GM19372 (cell line): ENCODE data around the gene CAMTA1.

ENCODE experiments used
- ATAC-seq: cut with Tn5 transposase; IDR thresholded peaks from one replicate; pipeline ENCODE4 v1.9.1; 2021; ENCODE audit warnings: mild to moderate bottlenecking, low read depth, moderate library complexity; ENCODE audit not compliant: unreplicated experiment

Gene CAMTA1

DNA sequence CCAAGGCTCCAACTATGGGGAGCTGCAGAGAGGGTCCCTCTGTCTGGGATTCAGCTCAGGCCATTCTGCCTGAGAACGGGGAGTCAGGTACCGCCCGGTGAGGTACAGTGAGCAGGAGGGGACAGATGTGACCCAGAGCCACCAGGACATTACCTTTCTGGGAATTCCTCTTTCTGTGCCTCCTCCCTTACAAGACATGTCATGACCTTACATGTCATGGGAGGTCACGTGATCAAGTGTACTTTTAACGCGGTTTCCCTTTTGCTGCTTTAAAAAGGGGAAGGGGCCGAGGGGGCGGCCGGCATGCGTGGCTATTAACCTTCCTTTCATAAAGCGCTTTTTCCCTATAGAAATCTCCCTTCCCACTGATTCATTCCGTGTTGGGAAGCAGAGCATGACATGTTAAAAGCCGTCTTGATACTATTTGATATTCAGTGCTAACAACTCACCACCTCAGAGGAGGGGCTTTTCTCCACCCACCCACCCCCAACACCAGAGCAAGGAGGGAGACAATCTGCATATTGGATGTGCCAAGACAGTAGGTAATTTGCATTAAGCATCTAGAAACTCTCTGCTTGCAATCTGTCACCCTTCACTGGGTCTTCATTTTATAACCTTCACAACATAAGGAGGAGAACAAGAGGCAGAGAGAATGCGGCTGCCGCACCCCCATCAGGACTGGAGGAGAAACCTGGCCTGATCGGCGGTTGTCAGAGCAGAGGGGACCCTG lies 872.2 kb downstream of the CAMTA1 start:
- no peak for ATAC-seq

DNA sequence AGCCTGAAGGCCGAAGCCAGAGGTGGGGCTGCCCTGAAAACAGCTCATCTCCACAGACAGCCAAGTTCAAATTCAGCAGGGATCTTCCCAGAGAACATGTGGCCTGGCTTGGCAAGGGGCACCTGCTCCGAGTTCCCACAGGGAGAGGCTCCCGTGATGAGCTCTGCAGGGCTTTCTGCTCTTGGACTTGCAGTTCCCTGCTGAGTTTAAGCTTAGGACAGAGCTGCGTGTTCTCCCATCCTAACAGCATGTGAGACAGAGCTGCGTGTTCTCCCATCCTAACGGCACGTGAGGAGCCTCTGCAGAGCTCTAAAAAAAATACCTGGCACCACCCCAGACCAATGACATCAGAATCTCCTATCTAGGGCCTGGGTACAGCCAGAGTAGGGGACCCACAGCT lies 872.8 kb downstream of the CAMTA1 start:
- ATAC-seq: no peak

DNA sequence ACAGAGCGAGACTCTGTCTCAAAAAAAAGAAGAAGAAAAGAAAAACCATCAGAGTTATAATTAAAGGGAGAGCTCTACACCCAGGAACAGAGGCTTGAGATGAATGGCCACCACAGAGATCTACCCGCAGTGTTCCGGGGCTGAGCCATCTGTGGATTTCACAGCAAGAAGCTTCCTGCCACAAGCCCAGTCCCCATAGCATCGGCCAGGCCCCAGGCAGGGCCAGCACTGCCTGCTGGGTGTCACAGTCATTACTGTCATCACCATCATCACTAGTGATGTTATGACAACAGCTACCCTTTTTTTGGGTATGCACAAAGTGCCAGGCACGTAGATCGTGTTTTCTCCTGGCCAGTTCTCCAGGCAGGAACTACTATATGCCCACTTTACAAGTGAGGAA lies 874.3 kb downstream of the CAMTA1 start:
- ATAC-seq: no peak

DNA sequence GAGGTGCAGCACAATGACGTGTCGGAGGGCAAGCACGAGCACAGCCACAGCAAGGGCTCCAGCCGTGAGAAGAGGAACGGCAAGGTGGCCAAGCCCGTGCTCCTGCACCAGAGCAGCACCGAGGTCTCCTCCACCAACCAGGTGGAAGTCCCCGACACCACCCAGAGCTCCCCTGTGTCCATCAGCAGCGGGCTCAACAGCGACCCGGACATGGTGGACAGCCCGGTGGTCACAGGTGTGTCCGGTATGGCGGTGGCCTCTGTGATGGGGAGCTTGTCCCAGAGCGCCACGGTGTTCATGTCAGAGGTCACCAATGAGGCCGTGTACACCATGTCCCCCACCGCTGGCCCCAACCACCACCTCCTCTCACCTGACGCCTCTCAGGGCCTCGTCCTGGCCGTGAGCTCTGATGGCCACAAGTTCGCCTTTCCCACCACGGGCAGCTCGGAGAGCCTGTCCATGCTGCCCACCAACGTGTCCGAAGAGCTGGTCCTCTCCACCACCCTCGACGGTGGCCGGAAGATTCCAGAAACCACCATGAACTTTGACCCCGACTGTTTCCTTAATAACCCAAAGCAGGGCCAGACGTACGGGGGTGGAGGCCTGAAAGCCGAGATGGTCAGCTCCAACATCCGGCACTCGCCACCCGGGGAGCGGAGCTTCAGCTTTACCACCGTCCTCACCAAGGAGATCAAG lies 878.3 kb downstream of the CAMTA1 start:
- ATAC-seq: no peak

DNA sequence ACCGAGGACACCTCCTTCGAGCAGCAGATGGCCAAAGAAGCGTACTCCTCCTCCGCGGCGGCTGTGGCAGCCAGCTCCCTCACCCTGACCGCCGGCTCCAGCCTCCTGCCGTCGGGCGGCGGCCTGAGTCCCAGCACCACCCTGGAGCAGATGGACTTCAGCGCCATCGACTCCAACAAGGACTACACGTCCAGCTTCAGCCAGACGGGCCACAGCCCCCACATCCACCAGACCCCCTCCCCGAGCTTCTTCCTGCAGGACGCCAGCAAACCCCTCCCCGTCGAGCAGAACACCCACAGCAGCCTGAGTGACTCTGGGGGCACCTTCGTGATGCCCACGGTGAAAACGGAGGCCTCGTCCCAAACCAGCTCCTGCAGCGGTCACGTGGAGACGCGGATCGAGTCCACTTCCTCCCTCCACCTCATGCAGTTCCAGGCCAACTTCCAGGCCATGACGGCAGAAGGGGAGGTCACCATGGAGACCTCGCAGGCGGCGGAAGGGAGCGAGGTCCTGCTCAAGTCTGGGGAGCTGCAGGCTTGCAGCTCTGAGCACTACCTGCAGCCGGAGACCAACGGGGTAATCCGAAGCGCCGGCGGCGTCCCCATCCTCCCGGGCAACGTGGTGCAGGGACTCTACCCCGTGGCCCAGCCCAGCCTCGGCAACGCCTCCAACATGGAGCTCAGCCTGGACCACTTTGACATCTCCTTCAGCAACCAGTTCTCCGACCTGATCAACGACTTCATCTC lies 879.1 kb downstream of the CAMTA1 start:
- ATAC-seq: no peak

DNA sequence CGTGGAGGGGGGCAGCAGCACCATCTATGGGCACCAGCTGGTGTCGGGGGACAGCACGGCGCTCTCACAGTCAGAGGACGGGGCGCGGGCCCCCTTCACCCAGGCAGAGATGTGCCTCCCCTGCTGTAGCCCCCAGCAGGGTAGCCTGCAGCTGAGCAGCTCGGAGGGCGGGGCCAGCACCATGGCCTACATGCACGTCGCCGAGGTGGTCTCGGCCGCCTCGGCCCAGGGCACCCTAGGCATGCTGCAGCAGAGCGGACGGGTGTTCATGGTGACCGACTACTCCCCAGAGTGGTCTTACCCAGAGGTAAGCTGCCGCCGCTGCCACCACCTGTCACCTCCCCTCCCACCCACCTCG lies 879.6 kb downstream of the CAMTA1 start:
- no peak for ATAC-seq

DNA sequence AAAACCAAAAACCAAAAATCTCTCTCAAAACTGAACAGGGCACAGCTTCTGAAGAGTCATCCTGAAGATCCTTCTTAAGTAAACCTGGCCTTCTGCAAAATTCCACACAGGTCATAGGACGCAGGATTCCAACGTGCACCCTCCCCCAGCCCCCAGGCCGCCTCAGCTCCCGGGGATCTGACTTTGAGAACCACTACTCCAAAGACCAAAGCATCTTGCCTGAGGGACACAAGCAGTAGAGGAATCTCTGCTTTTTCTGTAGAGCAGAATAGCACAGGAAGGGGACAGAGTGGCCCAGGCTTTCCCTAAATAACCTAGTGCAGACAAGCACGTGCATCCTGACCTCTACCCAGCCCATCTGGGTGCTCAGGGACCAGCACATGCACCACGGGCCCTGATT lies 881.0 kb downstream of the CAMTA1 start:
- no peak for ATAC-seq

DNA sequence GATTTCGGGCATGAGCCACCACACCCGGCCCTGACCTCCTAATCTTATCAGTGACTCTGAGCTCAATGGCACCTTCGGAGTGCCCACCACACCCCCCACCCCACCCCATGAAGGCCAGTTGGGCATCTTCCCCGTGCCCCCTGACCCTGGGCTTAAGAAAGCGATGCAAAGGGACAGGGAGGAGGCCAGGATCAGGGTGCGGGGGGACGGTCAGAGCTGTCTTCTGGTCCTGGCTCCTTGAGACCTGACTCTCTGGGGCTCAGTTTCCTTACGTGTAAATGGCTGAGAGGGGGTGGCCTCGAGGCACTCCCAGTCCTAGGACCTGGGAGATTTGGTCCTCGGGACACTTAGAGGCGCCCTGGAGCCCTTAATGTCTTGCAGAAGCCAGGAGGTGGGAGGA lies 881.9 kb downstream of the CAMTA1 start:
- ATAC-seq: no peak

DNA sequence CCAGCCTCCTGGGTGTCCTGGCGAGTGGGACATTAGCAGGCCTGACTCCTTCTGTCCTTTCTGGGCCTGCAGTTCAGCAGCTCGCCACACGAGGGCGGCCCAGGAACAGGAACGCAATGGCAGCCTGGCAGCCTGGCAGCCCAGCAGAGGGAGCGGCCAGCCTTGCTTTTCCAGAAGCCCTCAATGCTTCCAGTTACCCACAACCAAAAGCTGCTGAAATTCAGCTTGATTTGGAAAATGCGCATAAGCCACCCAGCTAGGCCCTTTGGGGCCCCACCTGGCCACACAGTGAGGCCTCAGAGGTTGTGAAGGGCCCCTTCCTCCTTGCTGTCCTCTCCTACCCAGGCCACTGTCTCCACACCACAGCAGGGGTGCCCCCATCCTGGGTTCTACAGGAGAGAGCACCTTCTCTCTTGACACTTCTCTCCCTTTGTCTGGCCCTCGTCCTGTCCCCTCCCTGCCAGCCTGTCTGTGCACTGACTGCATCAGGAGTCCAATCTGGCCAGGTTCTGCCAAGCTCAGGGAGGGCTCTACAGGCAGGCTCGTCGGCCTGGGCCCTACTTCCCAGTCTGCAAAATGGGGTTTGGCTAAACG lies 882.5 kb downstream of the CAMTA1 start:
- no peak for ATAC-seq

DNA sequence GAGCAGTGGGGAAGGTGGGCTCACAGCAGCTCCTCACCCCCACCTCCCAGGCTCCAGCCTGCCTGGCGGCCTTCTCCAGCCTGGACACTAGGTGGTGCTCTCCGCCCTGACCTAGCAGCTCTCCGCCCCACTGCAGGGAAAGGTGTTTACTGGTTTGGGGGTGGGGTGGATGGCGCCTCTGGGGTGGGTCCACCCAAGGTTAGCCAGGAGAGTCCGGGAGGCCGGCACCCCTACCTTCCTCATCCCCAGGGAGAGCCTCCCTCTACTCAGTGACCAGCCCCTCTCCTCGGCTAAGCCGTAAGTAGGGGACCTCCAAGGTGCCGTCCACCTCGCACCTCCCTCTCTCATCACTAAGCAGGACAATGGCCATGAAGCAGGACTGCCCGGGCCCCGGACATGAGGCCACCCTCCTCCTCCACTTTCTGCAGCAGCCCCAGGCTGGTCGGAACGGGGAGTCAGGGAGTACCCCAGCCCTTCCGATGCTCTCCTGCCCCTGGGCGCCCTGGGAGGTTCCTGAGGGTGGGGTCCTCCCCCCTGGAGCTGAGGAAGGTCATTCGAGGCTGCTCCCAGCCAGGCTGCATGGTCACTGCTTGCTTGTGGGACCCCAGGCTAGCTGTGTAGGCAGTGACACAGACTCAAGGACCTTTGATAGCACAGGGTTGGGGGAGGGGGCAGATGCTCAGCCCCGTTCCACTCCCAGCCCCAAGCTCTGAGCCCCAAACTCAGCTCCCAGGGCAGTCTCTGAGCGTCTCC lies 884.5 kb downstream of the CAMTA1 start:
- ATAC-seq: no peak

DNA sequence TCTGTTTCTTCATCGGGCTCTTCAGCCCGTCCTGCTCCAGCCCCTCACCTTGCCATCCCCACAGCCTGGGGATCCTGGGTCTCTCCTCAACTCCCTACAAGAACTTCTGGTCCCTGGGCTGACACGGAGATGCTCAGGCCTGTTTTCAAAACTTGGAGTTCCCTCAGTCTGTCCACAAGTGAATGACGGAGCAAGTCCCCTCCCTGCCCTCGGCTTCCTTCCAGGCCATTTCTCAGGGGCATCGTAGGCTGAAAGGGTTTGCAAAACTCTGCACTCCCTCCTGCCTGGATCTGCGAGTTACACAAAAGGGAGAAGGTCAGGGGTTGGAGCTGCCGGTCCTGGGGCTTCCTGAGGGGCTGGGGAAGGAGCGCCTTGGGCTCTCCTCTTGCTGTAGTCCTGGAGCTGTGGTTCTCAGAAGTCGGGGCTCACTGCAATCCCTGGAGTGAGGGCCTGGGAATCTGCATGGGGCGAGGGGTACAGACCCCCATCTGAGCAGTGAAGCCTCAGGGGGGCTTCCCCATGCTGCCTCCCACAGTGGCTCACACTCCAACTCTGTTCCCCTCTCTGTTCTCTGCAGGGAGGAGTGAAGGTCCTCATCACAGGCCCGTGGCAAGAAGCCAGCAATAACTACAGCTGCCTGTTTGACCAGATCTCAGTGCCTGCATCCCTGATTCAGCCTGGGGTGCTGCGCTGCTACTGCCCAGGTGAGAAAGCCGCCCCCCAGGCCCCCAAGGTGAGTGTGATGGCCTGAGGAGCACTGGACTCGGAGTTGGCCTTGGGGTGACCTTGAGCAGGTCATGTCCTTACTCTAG lies 885.3 kb downstream of the CAMTA1 start:
- no peak for ATAC-seq

DNA sequence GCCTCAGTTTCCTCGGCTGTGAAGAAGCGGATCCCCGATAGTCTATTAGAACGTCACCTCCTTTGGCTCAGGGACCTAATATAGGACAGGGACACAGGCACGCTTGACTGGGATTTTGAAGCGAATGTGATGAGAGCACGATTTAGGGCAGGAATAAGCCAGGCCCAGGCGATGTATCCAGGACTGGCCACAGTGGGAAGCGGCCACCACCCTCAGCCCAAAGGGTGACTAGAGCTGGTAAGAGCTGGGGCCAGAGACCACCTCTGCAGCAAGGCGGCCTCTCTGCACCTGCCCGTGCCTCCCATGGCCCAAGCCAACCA lies 885.9 kb downstream of the CAMTA1 start:
- ATAC-seq: no peak

DNA sequence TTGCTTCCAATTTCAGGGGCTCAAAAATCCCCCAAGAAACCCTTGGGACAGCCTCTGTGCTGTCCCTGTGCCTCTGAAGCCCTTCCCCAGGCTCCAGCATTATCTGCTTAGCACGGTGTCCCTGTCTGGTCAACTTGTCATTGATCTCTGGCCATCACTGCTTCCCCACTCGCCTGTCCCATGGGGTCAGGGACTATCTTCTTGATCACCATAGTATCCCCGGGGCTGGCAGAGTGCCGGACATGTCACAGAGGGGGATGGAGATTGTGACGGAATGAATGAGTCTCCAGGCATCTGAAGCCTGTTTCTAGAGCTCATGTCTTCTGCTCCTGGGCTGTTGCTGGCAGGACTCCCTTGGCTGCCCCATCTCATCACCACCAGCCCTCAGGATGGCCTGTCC lies 886.4 kb downstream of the CAMTA1 start:
- ATAC-seq: no peak

DNA sequence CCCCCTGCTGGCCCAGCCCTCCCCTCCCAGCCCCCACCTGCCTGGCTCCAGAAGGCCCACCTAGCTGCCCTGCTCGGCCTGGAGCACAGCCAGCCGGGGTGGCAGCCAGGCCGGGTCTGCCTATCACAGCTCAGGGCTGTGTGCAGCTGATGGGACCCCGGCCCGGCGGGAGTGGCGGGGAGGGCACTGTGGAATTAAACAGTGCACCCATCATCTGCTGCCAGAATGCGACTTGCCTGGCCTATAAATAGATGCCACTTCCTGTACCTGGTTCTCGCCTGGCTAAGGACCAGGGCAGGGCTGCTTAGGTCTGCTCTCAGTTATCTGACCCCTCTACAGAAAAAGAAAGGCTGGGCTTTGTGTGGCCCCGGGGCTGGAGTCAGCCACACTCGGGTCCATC lies 887.6 kb downstream of the CAMTA1 start:
- no peak for ATAC-seq

DNA sequence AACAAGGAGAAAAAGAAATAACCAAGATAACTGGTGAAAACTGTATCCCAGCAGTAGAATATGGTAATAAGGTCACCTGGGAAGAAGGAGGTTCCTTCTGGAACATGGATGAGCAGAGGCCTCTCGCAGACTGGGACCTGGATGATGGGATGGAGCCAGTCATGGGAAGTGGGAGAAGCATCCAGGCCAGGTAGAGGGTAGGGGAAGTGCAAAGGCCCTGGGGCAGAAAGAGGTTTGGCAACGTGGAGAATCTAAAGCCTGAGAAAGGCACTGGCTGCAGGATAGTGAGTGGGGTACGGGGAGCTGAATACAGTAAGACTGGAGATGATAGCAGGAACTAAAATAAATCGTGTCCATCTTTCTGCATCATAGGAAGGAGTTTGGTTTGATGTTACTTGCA lies 889.7 kb downstream of the CAMTA1 start:
- no peak for ATAC-seq

DNA sequence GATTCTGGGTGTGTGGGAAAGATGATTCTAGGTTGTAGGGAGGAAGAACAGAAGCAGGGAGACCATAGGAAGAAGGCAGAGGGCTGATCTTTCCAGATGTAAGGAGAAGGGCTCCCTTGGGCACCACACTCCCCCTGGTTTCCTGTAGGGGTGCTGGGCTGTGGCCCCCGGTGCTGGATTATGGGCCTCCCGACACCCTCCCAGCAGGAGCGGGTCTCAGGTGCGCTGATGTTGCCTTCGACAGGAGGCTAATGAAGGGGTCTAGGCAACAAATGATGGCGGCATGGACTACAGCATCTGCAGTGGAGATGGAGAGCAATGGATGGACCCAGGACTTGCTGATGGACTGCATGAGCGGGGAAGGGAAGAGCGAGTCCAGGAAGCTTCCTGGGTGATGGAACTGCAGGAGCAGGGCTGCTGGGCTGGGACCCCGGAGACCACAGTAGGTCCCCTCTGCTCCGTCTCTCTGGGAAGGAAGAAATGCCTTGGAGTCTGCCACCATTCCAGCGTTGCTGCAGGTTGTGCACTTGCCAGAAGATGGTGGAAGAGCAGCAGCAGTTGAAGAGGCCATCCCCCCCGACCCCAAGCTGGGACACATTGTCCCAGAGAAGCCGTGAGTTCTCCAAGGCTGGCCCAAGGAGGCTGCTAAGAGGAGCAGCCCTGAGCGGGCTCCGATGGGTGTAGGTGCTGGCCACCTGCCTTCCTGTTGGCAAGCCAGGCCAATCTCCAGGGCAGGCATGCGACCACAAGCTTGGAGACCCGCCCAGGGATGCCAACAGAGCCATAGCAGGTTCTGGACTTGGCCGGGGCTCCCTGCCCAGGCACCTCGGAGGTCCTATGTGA lies 890.4 kb downstream of the CAMTA1 start:
- ATAC-seq: no peak

DNA sequence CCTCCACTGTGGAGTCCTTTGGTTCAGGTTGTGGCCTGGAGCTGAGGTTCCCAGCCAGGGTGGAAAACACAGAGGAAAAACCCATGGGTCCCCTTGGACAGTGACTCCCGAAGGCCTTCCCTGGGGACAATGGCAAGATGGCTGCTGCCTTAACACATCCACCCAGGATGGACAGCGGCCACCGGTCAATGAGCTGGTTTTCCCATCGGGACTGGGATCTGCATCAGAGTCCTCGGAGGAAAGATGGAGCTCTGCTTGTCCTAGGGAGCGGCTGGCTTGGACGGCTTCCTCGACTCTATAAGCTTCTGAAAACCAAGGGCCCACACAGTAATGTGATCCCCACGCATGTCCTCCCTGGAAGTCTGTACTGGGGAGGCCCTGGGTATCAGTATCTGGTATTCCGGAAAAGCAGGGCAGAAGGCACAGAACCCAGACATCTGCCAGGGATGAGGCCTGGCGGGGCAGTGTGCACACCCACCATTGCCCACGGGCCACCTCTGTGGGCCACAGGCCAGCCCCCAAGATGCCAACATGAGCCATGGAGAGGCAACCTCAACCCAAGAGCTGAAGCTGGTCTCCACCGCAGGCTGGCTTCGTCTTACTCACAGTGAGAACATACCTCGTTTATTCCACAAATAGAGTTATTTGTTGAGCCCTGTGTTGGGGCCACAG lies 891.2 kb downstream of the CAMTA1 start:
- no peak for ATAC-seq

DNA sequence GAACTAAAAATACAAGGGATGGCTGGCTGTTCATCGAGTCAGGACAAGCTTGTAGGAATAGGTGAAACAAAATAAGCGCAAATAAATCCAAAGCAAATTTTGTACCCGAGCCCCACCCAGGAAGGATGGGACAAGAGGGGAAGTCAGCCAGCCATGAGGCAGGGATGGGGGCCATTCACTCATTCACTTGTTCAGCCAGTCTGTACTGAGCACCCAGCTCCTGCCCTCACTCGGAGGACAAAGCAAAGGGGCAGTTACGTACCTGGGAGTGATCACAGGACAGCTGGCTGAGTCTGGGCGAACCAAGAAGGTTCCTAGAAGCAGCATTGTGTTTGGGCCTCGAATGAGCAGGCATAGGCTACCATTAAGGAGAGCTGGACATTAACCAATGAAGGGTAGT lies 891.9 kb downstream of the CAMTA1 start:
- no peak for ATAC-seq

DNA sequence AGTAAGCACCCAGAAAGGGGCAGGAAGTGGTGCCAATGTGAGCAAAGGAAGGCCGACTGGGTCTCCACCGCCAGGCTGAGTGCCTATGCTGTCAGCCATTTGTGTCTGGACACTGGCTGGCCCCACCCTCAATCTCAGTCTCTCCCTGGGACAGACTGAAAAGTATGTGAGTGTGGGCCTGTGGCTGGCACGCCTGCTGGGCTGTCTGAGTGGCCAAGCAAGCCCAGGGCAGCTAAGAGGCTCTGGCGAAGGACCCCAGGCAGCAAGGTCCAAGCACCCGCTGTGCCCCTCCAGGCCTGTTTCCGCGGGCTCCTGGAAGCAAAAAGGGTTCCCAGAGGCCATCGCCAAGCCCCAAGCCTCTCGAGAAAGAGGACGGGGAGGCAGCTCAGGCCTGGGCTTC lies 892.6 kb downstream of the CAMTA1 start:
- no peak for ATAC-seq
